PC-3 (cell line): ENCODE results near the gene ARL10. TPM values are rescaled to one million over a fixed set of nuclear protein-coding genes. Genes with fewer than 3 reads are reported as not detected.

Experiments used
- ATAC-seq: fragments of 200-7000 bp; cut with Tn5 transposase; 2 replicates; pipeline ENCODE4 v1.9.1; 2020; ENCODE audit warnings: mild to moderate bottlenecking, moderate library complexity
- BruUV-seq: library from RNA; stranded (reverse); fragments of 400-500 nt; replicated peaks from 2 replicates; lab custom pipeline; 2021; lab: Mats Ljungman, UMichigan
- CTCF ChIA-PET: fragments of 300-600 bp; sonication (Branson Sonifier 250); formaldehyde crosslinking; loops from one replicate; lab custom pipeline; 2022; ENCODE audit warnings: antibody characterized with exemption; lab: Charles Lee
- POLR2A ChIA-PET: fragments of 300-600 bp; sonication (Branson Sonifier 250); formaldehyde crosslinking; loops from one replicate; lab custom pipeline; 2022; ENCODE audit warnings: antibody characterized with exemption; ENCODE audit not compliant: unreplicated experiment; lab: Charles Lee
- DNase-seq: peaks from one replicate; pipeline ENCODE4 v3.0.0-alpha.2; 2015
- H2AFZ ChIP-seq: fragments of 300-600 bp; sonication (generic); 2 replicates; pipeline ENCODE4 v1.6.0; 2016; ENCODE audit warnings: antibody characterized with exemption, low read length
- H3F3A ChIP-seq: fragments of 300-600 bp; sonication (generic); one replicate; pipeline ENCODE4 v1.6.0; 2017; ENCODE audit warnings: antibody characterized with exemption, low read length, control low read depth, mild to moderate bottlenecking; ENCODE audit not compliant: unreplicated experiment
- H3K27ac ChIP-seq: fragments of 300-600 bp; sonication (generic); 2 replicates; pipeline ENCODE4 v1.5.1; 2016; ENCODE audit warnings: mild to moderate bottlenecking, low read length
- H3K27me3 ChIP-seq: fragments of 300-600 bp; sonication (generic); 2 replicates; pipeline ENCODE4 v1.6.1; 2016; ENCODE audit warnings: low read length, mixed read lengths
- H3K36me3 ChIP-seq: fragments of 300-600 bp; sonication (generic); 2 replicates; pipeline ENCODE4 v1.6.1; 2016; ENCODE audit warnings: low read depth, mixed run types, low read length, mixed read lengths
- H3K4me1 ChIP-seq: fragments of 300-600 bp; sonication (generic); 2 replicates; pipeline ENCODE4 v1.5.1; 2016; ENCODE audit warnings: low read length; ENCODE audit not compliant: insufficient read depth
- H3K4me2 ChIP-seq: fragments of 300-600 bp; sonication (generic); 2 replicates; pipeline ENCODE4 v1.6.0; 2016; ENCODE audit warnings: low read length
- H3K4me3 ChIP-seq: fragments of 300-600 bp; sonication (generic); 2 replicates; pipeline ENCODE4 v1.5.1; 2016; ENCODE audit warnings: mild to moderate bottlenecking, low read length, mixed read lengths
- H3K79me2 ChIP-seq: fragments of 300-600 bp; sonication (generic); 2 replicates; pipeline ENCODE4 v1.6.1; 2017; ENCODE audit warnings: low read length, mixed read lengths
- H3K9ac ChIP-seq: fragments of 300-600 bp; sonication (generic); 2 replicates; pipeline ENCODE4 v1.6.0; 2016; ENCODE audit warnings: mild to moderate bottlenecking, low read length
- H3K9me2 ChIP-seq: fragments of 300-600 bp; sonication (generic); replicated peaks from 2 replicates; pipeline ENCODE4 v1.6.1; 2016; ENCODE audit warnings: mixed run types, low read length, mixed read lengths
- H3K9me3 ChIP-seq: fragments of 300-600 bp; sonication (generic); 2 replicates; pipeline ENCODE4 v1.6.1; 2016; ENCODE audit warnings: low read length, mixed read lengths
- H4K20me1 ChIP-seq: fragments of 300-600 bp; sonication (generic); 2 replicates; pipeline ENCODE4 v1.6.1; 2016; ENCODE audit warnings: low read length, mixed read lengths
- EZH2 ChIP-seq: fragments of 300-600 bp; sonication (generic); IDR thresholded peaks from one replicate; pipeline ENCODE4 v1.6.1; 2017; ENCODE audit warnings: antibody characterized with exemption, mild to moderate bottlenecking, low read length; ENCODE audit not compliant: unreplicated experiment
- EZH2phosphoT487 ChIP-seq: fragments of 300-600 bp; sonication (generic); IDR thresholded peaks from 2 replicates; pipeline ENCODE4 v1.6.1; 2018; ENCODE audit warnings: mild to moderate bottlenecking, antibody characterized with exemption, low read length, borderline replicate concordance
- intact Hi-C: fragments of 100-400 bp; cut with micrococcal nuclease; formaldehyde crosslinking; loops from 2 replicates; pipeline ENCODE4 v1.9.0; 2023
- total RNA-seq: library from RNA; depleted of rRNA; stranded (reverse); fragments of >200 nt; gene quantifications from 2 replicates; pipeline ENCODE4 v1.2.3, GENCODE V29; 2014
- TF ChIP-seq, protein P1 (sequence below): fragments of 300-600 bp; sonication (generic); conservative IDR thresholded peaks from 2 replicates; pipeline ENCODE4 v1.5.1; 2017; ENCODE audit warnings: antibody characterized with exemption, low read depth, mild to moderate bottlenecking, low read length

Gene ARL10
- total RNA-seq, 1 experiment from 2014 or later, result 0.15 TPM

DNA sequence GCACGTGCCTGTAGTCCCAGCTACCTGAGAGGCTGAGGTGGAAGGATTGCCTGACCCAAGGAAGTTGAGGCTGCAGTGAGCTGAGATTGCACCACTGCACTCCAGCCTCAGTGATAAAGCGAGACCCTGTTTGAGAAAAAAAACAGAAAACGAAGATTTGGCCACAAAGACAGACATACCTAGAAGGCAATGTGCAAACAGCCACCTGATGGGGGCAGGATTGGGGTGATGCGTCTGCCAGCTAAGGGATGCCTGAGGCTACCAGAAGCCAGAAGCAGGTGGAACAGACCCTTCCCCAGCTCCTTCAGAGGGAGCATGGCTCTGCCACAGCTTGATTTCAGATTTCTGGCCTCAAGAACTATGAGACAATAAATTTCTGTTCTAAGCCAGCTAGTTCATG, 26.2 kb downstream of the ARL10 start:
- H3K27ac ChIP-seq, result no peak overlapping the region
- no TSS peak for BruUV-seq
- intact Hi-C loops, result no loop called here
- no peak for DNase-seq
- no peaks in the 10 kb centered on the region for H3K9me2 ChIP-seq
- H3K9me3 ChIP-seq, result no peaks in the 10 kb centered on the region
- no peaks in the 10 kb centered on the region for H3K27me3 ChIP-seq
- no peak overlapping the region for H3K9ac ChIP-seq
- ATAC-seq, result no peak
- H3K4me2 ChIP-seq, result no peak overlapping the region
- ChIA-PET POLR2A (no interaction called here), CTCF (no interaction called here)
- no peak overlapping the region for H3K4me3 ChIP-seq
- peaks cover 35% of the 10 kb centered on the region for H3K36me3 ChIP-seq
- TF ChIP-seq EZH2 (no peak), EZH2phosphoT487 (no peak)
- TF ChIP-seq, protein P1, sequence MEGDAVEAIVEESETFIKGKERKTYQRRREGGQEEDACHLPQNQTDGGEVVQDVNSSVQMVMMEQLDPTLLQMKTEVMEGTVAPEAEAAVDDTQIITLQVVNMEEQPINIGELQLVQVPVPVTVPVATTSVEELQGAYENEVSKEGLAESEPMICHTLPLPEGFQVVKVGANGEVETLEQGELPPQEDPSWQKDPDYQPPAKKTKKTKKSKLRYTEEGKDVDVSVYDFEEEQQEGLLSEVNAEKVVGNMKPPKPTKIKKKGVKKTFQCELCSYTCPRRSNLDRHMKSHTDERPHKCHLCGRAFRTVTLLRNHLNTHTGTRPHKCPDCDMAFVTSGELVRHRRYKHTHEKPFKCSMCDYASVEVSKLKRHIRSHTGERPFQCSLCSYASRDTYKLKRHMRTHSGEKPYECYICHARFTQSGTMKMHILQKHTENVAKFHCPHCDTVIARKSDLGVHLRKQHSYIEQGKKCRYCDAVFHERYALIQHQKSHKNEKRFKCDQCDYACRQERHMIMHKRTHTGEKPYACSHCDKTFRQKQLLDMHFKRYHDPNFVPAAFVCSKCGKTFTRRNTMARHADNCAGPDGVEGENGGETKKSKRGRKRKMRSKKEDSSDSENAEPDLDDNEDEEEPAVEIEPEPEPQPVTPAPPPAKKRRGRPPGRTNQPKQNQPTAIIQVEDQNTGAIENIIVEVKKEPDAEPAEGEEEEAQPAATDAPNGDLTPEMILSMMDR, result no peak
- peaks cover 12% of the 10 kb centered on the region for H4K20me1 ChIP-seq
- no peaks in the 10 kb centered on the region for H3F3A ChIP-seq
- H3K79me2 ChIP-seq, result peaks cover 41% of the 10 kb centered on the region
- H2AFZ ChIP-seq, result no peak overlapping the region
- peaks cover 9% of the 10 kb centered on the region for H3K4me1 ChIP-seq

DNA sequence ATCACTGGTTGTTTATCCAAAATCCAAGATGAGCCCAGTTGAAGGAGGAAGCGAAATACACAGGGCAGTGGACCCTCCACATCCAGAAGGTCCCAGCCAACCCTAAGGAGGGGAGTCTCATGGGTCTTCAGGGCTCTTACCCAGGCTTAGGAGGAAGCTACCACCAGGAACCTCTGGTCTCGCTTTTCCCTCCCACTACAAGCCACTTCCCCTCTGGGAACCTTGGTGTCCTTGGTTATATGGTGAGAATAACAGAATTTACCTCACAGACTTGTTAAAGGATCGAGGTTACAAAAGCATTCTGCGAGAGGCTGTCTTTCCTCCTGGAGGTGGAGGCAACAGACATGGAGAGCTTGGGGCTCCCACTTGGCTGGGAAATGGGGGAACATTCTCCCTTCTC, 26.7 kb downstream of the ARL10 start:
- Histone ChIP-seq H3K9me3 (no peaks in the 10 kb centered on the region), H3K4me1 (peaks cover 5% of the 10 kb centered on the region), H3K27me3 (no peaks in the 10 kb centered on the region), H3K9me2 (no peaks in the 10 kb centered on the region), H3K36me3 (peaks cover 32% of the 10 kb centered on the region), H3K4me2 (no peak overlapping the region), H4K20me1 (peaks cover 8% of the 10 kb centered on the region; the same call in 1 of the 2 replicates), H3K4me3 (no peak overlapping the region), H2AFZ (no peak overlapping the region), H3K79me2 (peaks cover 36% of the 10 kb centered on the region), H3K9ac (no peak overlapping the region), H3K27ac (no peak overlapping the region), H3F3A (no peaks in the 10 kb centered on the region)
- CTCF ChIA-PET, result no interaction called here
- ATAC-seq (no peak), DNase-seq (no peak)
- intact Hi-C loops, result no loop called here
- BruUV-seq, result no TSS peak
- TF ChIP-seq EZH2 (no peak), EZH2phosphoT487 (no peak)
- TF ChIP-seq, protein P1, result no peak
- POLR2A ChIA-PET, result no interaction called here

DNA sequence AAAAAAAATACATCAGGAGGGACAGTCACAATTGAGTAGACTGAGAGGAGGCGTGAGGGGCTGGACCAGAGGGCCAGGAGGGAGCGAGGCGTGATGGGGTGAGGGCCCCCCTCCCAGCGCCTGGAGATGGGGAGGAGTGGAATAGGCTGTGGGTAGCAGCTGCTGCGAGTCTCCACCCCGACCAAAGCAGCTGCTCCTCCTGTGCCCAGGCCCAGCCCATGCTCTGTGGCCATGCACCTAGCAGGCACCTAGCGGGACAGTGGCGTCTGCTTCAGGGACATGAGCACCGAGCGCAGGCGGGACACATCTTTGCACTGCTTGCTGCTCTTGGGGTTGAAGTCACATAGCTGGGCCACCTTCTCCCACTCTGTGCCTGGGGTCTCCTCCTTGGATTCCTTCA, 27.2 kb downstream of the ARL10 start:
- Histone ChIP-seq H3K9me2 (no peaks in the 10 kb centered on the region), H3K4me2 (no peak overlapping the region), H3K9me3 (no peaks in the 10 kb centered on the region), H4K20me1 (peaks cover 3% of the 10 kb centered on the region; the same call in 1 of the 2 replicates), H3K4me3 (no peak overlapping the region), H3K79me2 (peaks cover 31% of the 10 kb centered on the region), H3K27me3 (no peaks in the 10 kb centered on the region), H3F3A (no peaks in the 10 kb centered on the region), H2AFZ (no peak overlapping the region), H3K9ac (no peak overlapping the region), H3K27ac (no peak overlapping the region), H3K4me1 (no peaks in the 10 kb centered on the region), H3K36me3 (peaks cover 29% of the 10 kb centered on the region)
- DNase-seq, result no peak
- BruUV-seq, result no TSS peak
- no peak for ATAC-seq
- intact Hi-C loops, result no loop called here
- no peak for TF ChIP-seq EZH2phosphoT487
- TF ChIP-seq, protein P1, result no peak
- no peak for TF ChIP-seq EZH2
- CTCF ChIA-PET, result no interaction called here
- POLR2A ChIA-PET, result no interaction called here
